Bronchial epithelial cell (primary cell): Measurements from ENCODE around the gene TNPO1. TPM values are rescaled to one million over a fixed set of nuclear protein-coding genes. Genes with fewer than 3 reads are reported as not detected.
"Not testable (repeated sequence)": the region's sequence is repeated elsewhere in the genome, so short reads cannot be mapped to it uniquely, and the experiment has no call there.

Experiments used
- DNase-seq: peaks from one replicate; pipeline ENCODE4 v3.0.0-alpha.2; 2010; ENCODE audit warnings: low read depth
- FAIRE-seq: peaks from 2 replicates; lab custom pipeline; 2011; peaks lifted over from hg19 to GRCh38; lab: Jason Lieb, UNC
- H3K27me3 ChIP-seq: 2 replicates; pipeline ENCODE4 v1.5.1; 2011; ENCODE audit warnings: low read length; ENCODE audit not compliant: control insufficient read depth, insufficient read depth
- H3K36me3 ChIP-seq: 2 replicates; pipeline ENCODE4 v1.5.1; 2011; ENCODE audit warnings: low read length; ENCODE audit not compliant: control insufficient read depth, insufficient read depth
- H3K4me3 ChIP-seq: 2 replicates; pipeline ENCODE4 v1.5.1; 2011; ENCODE audit warnings: mild to moderate bottlenecking, low read depth, low read length, control low read depth
- total RNA-seq: library from RNA; depleted of rRNA; stranded (reverse); fragments of >200 nt; gene quantifications from 2 replicates; pipeline ENCODE4 v1.2.1, GENCODE V29; 2014
- TF ChIP-seq, protein P1 (sequence below): IDR thresholded peaks from 2 replicates; pipeline ENCODE4 v1.5.1; 2011; ENCODE audit warnings: mild to moderate bottlenecking, moderate library complexity, low read length, control low read depth, inconsistent platforms; ENCODE audit not compliant: insufficient read depth, severe bottlenecking

Gene TNPO1
- total RNA-seq, 1 donor from 2014 or later = 329 TPM

DNA sequence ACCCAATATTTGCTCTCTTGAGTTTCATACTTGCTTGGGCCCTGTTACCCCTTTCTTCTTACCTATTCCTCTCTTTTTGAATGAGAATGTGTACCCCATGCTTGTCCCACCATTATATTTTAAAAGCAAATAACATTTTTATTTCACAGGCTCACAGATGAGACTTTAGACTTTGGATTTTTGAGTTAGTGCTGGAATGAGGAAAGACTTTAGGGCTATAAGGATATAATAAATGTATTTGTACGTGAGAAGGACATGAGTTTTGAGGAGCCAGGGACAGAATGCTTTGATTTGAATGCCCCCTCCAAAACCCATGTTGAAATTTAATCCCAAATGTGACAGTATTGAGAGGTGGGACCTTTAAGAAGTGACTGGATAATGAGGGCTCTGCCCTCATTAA, 33.1 kb upstream of the TNPO1 start:
- Histone ChIP-seq H3K36me3 (no peaks in the 10 kb centered on the region), H3K4me3 (no peak overlapping the region), H3K27me3 (no peaks in the 10 kb centered on the region)
- TF ChIP-seq, protein P1, sequence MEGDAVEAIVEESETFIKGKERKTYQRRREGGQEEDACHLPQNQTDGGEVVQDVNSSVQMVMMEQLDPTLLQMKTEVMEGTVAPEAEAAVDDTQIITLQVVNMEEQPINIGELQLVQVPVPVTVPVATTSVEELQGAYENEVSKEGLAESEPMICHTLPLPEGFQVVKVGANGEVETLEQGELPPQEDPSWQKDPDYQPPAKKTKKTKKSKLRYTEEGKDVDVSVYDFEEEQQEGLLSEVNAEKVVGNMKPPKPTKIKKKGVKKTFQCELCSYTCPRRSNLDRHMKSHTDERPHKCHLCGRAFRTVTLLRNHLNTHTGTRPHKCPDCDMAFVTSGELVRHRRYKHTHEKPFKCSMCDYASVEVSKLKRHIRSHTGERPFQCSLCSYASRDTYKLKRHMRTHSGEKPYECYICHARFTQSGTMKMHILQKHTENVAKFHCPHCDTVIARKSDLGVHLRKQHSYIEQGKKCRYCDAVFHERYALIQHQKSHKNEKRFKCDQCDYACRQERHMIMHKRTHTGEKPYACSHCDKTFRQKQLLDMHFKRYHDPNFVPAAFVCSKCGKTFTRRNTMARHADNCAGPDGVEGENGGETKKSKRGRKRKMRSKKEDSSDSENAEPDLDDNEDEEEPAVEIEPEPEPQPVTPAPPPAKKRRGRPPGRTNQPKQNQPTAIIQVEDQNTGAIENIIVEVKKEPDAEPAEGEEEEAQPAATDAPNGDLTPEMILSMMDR = no peak
- FAIRE-seq (no peak), DNase-seq (no peak)

DNA sequence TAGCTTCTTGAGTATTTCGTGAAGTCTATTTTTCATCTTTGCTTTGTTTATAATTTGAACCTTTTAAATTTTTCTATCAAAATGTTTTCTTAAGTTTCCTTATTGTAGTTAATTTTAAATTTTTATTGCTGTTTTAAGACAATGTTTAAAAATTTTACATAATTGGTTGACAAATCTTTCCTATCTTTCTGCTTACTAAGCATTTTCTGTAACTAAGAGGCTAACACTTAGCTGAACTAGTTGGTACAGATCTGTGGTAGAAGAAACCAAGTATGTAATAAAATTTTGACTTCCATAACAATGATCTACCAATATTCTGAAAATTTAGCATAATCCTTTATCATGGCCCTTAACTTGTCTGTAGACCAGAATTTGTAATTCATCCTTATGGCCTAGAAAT, 32.3 kb upstream of the TNPO1 start:
- H3K36me3 ChIP-seq = no peaks in the 10 kb centered on the region
- TF ChIP-seq, protein P1 = no peak
- H3K4me3 ChIP-seq = no peak overlapping the region
- FAIRE-seq = no peak
- no peak for DNase-seq
- H3K27me3 ChIP-seq = no peaks in the 10 kb centered on the region

DNA sequence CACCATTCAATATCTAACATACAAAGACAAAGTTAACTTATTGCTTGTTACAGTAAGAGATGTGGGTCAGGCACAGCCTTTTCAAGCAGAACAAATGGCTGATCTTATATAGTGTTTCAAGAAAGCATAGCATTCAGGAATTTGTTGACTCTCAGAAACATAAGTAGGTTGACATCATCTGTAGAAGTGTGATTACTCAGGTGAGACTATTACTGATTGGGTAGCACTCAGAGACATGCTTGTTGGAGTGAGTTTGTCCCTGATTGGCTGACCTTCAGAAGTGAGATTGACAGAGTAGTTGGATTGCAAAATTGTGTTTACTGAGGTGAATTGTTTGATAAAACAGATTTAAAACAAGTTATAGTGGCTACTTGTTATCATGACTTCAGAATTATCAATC, 30.7 kb upstream of the TNPO1 start:
- FAIRE-seq (no peak), DNase-seq (peak; percentile 63)
- H3K36me3 ChIP-seq = no peaks in the 10 kb centered on the region
- no peak overlapping the region for H3K4me3 ChIP-seq
- no peaks in the 10 kb centered on the region for H3K27me3 ChIP-seq
- TF ChIP-seq, protein P1 = no peak

DNA sequence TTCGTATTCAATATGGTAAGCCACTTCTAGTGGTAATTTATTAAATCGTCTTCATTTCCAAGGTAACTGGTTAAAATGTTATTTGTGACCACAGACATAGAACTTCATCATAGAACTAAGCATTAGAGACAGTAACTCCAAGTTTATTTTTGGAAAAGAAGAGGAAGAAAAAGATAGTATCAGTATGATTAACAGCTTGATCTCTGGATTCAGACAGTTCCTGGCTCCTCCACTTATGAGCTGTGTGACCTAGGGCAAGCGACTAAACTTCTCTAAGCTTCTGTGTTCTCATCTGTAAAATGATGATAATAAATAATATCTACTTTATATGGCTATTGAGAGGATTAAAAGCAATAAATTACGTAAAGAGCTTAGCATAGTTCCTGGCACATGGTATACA, 29.8 kb upstream of the TNPO1 start:
- FAIRE-seq = no peak
- TF ChIP-seq, protein P1 = no peak
- H3K27me3 ChIP-seq = no peaks in the 10 kb centered on the region

DNA sequence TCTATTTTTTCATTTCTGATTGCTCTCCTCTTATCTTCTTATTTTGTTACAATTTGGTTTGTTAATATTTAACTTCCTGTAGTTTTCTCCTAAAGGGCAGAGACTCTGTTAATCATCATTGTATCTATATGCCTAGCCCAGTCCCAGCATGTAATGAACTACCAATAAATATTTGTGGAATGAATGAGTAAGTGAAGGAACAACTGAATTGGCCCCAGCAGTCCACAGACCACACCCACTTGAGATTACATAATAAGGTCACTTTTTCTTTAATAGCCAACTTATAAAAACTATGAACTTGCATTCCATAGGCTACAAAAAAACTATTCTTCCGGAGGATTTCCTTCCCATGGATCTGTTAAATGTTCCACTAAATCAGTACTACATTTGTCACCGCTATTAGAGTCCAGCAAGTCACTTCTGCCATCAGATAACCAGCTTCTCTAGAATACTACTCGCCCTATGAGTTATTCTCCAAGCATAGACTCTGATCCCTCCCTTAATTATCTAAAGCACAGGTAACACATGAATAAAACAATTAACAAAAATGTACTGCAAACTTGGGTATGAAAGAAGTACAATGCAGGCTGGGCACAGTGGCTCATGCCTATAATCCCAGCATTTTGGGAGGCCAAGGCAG, 27.5 kb upstream of the TNPO1 start:
- peak; percentile 95 for DNase-seq
- no peak for FAIRE-seq
- TF ChIP-seq, protein P1 = no peak
- H3K4me3 ChIP-seq = no peak overlapping the region
- no peaks in the 10 kb centered on the region for H3K36me3 ChIP-seq
- no peaks in the 10 kb centered on the region for H3K27me3 ChIP-seq

More for the DNA sequence above, 29.8 kb upstream of the TNPO1 start:
- Histone ChIP-seq H3K4me3 (no peak overlapping the region), H3K36me3 (no peaks in the 10 kb centered on the region)
- DNase-seq = no peak

DNA sequence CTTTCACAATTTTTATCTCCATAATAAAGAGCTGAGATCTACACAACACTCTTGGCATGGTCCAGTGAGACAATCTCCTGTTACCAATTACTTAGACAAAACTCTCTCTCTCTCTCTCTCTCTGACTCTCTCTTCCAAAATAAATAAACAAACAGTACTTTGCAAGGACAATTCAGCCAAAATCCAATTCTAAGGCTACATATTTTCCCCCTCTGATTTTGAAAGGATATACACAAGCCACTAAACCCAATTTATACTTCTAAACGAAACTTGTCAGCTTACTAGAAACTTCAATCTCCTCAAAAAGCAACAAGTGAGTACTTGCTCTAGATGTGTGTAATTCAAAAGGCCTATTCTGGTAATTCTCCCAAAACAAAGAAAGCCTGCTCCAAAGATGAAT, 26.3 kb upstream of the TNPO1 start:
- FAIRE-seq (no peak), DNase-seq (peak; percentile 66)
- Histone ChIP-seq H3K27me3 (no peaks in the 10 kb centered on the region), H3K4me3 (no peak overlapping the region), H3K36me3 (no peaks in the 10 kb centered on the region)
- TF ChIP-seq, protein P1 = no peak

DNA sequence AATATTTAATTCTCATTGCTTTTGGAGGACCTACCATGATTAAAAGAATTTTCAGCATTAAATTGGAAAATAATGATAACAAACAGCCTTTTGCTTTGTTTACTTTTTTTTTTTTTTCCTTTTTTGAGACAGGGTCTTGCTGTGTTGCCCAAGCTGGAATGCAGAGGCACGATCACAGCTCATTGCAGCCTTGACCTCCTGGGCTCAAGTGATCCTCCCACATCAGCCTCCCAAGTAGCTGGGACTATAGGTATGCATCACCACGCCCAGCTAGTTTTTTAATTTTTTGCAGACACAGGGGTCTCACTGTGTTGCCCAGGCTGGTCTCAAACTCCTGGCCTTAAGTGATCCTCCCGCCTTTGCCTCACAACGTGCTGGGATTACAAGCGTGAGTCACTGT, 23.8 kb upstream of the TNPO1 start:
- H3K36me3 ChIP-seq, H3K27me3 ChIP-seq, H3K4me3 ChIP-seq, DNase-seq, FAIRE-seq: not testable (repeated sequence)
